HG02678 (cell line): ENCODE results near the gene ST3GAL2.
"Not testable (repeated sequence)": the region's sequence is repeated elsewhere in the genome, so short reads cannot be mapped to it uniquely, and the experiment has no call there.

ENCODE experiments used
- ATAC-seq: cut with Tn5 transposase; IDR thresholded peaks from one replicate; pipeline ENCODE4 v1.9.1; 2021; ENCODE audit warnings: mild to moderate bottlenecking, moderate library complexity; ENCODE audit not compliant: unreplicated experiment

Gene ST3GAL2

GRCh38 chr16:70349783-70350182 is 89.1 kb downstream of the ST3GAL2 start:
- ATAC-seq: no peak

- ATAC-seq: no peak
Observed at GRCh38 chr16:70348991-70349390, 89.9 kb downstream of the ST3GAL2 start.

DNA sequence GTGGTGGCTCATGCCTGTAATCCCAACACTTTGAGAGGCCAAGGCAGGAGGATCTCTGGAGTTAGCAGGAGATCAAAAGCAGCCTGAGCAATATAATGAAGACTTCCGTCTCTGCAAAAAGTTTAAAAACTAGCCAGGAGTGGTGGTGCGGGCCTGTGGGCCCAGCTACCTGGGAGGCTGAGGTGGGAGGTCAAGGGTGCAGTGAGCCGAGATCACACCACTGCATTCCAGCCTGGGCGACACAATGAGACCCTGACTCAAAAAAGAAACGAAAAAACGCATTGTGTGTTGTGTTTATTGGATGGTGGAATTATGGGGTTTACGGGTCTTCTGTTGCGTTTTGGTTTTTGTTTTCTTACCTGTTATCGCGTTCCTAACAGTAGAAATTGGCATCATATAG is 93.1 kb downstream of the ST3GAL2 start:
- no peak for ATAC-seq

- ATAC-seq: no peak
Observed at GRCh38 chr16:70342016-70342415, 96.9 kb downstream of the ST3GAL2 start.

GRCh38 chr16:70341600-70341999 is 97.3 kb downstream of the ST3GAL2 start:
- no peak for ATAC-seq

- no peak for ATAC-seq
Observed at GRCh38 chr16:70337814-70338213, 101.1 kb downstream of the ST3GAL2 start.

GRCh38 chr16:70332728-70333127 is 106.2 kb downstream of the ST3GAL2 start:
- not testable (repeated sequence) for ATAC-seq

- no peak for ATAC-seq
Observed at GRCh38 chr16:70331588-70332358, 107.1 kb downstream of the ST3GAL2 start.

- ATAC-seq: no peak
Observed at GRCh38 chr16:70331091-70331490, 107.8 kb downstream of the ST3GAL2 start.
